ENCODE data around the gene CMAS.

DNA sequence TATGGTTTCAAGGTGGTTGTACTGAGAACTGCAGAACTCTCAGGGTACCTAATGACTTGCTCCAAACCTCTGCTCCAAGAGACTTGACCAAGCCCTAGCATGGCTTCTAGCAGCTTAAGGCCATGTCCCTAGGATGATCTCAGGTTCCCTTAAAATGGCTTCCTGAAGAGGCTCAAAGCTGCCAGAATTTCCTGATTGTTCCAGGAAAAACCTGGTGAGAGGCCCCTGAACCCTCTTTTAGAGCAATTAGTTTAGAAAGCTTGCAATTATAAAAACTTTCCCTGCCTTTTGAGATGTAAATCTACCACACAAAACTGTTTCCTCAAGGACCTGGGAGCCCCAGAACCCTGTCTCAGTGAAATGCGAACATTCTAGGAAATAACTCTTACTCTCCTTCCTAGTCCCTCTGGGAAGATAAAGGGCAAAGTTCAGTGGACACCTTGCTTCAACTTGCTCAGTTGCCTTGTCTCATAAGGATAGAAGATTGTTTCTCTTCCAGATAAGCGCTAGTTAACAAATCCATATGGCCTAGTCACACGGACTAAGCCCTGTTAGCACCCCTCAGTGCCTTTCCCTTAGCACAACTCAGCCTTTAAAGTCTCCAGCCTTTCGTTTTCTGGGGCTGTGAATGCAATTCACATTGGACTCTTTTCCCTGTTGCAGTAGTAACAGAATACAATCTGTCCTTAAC is 2.5 kb downstream of the CMAS start:
- TF ChIP-seq, protein P1, sequence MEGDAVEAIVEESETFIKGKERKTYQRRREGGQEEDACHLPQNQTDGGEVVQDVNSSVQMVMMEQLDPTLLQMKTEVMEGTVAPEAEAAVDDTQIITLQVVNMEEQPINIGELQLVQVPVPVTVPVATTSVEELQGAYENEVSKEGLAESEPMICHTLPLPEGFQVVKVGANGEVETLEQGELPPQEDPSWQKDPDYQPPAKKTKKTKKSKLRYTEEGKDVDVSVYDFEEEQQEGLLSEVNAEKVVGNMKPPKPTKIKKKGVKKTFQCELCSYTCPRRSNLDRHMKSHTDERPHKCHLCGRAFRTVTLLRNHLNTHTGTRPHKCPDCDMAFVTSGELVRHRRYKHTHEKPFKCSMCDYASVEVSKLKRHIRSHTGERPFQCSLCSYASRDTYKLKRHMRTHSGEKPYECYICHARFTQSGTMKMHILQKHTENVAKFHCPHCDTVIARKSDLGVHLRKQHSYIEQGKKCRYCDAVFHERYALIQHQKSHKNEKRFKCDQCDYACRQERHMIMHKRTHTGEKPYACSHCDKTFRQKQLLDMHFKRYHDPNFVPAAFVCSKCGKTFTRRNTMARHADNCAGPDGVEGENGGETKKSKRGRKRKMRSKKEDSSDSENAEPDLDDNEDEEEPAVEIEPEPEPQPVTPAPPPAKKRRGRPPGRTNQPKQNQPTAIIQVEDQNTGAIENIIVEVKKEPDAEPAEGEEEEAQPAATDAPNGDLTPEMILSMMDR (IDR thresholded peaks at IDR 0.05) = no peak
- TF ChIP-seq POLR2A (IDR thresholded peaks at IDR 0.05) (no peak), POLR2AphosphoS5 (IDR thresholded peaks at IDR 0.05) (no peak)
